Subcutaneous adipose tissue (tissue), 4 donors: ENCODE results near the gene CRY2. TPM values are rescaled to one million over a fixed set of nuclear protein-coding genes. Genes with fewer than 3 reads are reported as not detected.

Experiments used
- CTCF ChIP-seq: fragments of 450-650 bp; IDR thresholded peaks from one replicate; pipeline ENCODE4 v1.5.1; 2016; ENCODE audit warnings: low read depth, mild to moderate bottlenecking, control low read depth, antibody characterized with exemption, moderate library complexity
- total RNA-seq, 4 donors: library from RNA; depleted of rRNA; stranded (reverse); fragments of >200 nt; gene quantifications; one replicate each; pipeline ENCODE4 v1.1.0, GENCODE V29; 2016

The CRY2 gene
- total RNA-seq, 4 donors from 2014 or later: 28.0 to 84.2 (median 39.4) TPM

- TF ChIP-seq CTCF: no peak
Observed at GRCh38 chr11:45809456-45810395, 37.5 kb upstream of the CRY2 start.

GRCh38 chr11:45810431-45811108 lies 36.7 kb upstream of the CRY2 start:
- no peak for TF ChIP-seq CTCF

GRCh38 chr11:45811109-45811435 lies 36.2 kb upstream of the CRY2 start:
- TF ChIP-seq CTCF: no peak

- TF ChIP-seq CTCF: no peak
Observed at GRCh38 chr11:45811571-45812290, 35.5 kb upstream of the CRY2 start.

GRCh38 chr11:45812581-45813548 lies 34.4 kb upstream of the CRY2 start:
- no peak for TF ChIP-seq CTCF

GRCh38 chr11:45815747-45816146 lies 31.5 kb upstream of the CRY2 start:
- TF ChIP-seq CTCF: no peak
